ENCODE measurements around the gene TSKU.

TSKU gene

GRCh38 chr11:76783294-76783895, at the start of gene TSKU:
Gene TSKU (plus strand): TSS chr11:76783356. CDS start chr11:76795617, 12,261 bp downstream.
- DNase-seq, result no peak

- peak; percentile 62 for DNase-seq
Measured at GRCh38 chr11:76733906-76734305, 49.2 kb upstream of the TSKU start.

- no peak for DNase-seq
Measured at GRCh38 chr11:76734456-76735420, 48.4 kb upstream of the TSKU start.

- no peak for DNase-seq
Measured at GRCh38 chr11:76735841-76736240, 47.3 kb upstream of the TSKU start.

GRCh38 chr11:76736266-76736665, 46.9 kb upstream of the TSKU start:
- no peak for DNase-seq

- no peak for DNase-seq
Measured at GRCh38 chr11:76736773-76737495, 46.2 kb upstream of the TSKU start.

- no peak for DNase-seq
Measured at GRCh38 chr11:76738618-76739240, 44.4 kb upstream of the TSKU start.

GRCh38 chr11:76739798-76740197, 43.4 kb upstream of the TSKU start:
- DNase-seq, result no peak

GRCh38 chr11:76740772-76741171, 42.4 kb upstream of the TSKU start:
- no peak for DNase-seq

GRCh38 chr11:76742902-76743301, 40.3 kb upstream of the TSKU start:
- DNase-seq, result no peak

- no peak for DNase-seq
Measured at GRCh38 chr11:76744186-76745043, 38.7 kb upstream of the TSKU start.

GRCh38 chr11:76745044-76745376, 38.1 kb upstream of the TSKU start:
- no peak for DNase-seq

- DNase-seq, result no peak
Measured at GRCh38 chr11:76745561-76746207, 37.5 kb upstream of the TSKU start.

GRCh38 chr11:76747153-76747914, 35.8 kb upstream of the TSKU start:
- no peak for DNase-seq

- no peak for DNase-seq
Measured at GRCh38 chr11:76747915-76748860, 35.0 kb upstream of the TSKU start.

- no peak for DNase-seq
Measured at GRCh38 chr11:76748948-76749347, 34.2 kb upstream of the TSKU start.

- DNase-seq, result no peak
Measured at GRCh38 chr11:76750067-76750466, 33.1 kb upstream of the TSKU start.

GRCh38 chr11:76750746-76751145, 32.4 kb upstream of the TSKU start:
- no peak for DNase-seq

- DNase-seq, result no peak
Measured at GRCh38 chr11:76752321-76753143, 30.6 kb upstream of the TSKU start.

Data from DMS153 (cell line).